A549 (cell line): ENCODE data around the gene XPO6. TPM values are rescaled to one million over a fixed set of nuclear protein-coding genes. Genes with fewer than 3 reads are reported as not detected.
A peak's percentile ranks its signal among the peaks of the same experiment; 100 is the strongest.

Experiments
- ATAC-seq, 2 experiments: fragments of 200-7000 bp in 1 of 2; fragments of >200 bp in 1 of 2; cut with Nextera tagmentation in 1 of 2; cut with Tn5 transposase in 1 of 2; 3 replicates each; pipeline versions ENCODE4 v1.8.0 to v1.9.1; 2018 to 2020; ENCODE audit warnings: mild to moderate bottlenecking in 1 of 2, moderate library complexity in 1 of 2
- CTCF ChIA-PET: fragments of 300-600 bp; sonication (Branson Sonifier 250); formaldehyde crosslinking; extraction: SDS; loops from one replicate; lab custom pipeline; 2021; ENCODE audit warnings: antibody characterized with exemption, inconsistent platforms; lab: Yijun Ruan, JAX
- POLR2A ChIA-PET: fragments of 350-600 bp; formaldehyde crosslinking; extraction: SDS; loops from one replicate; lab custom pipeline; 2021; ENCODE audit warnings: antibody characterized with exemption, inconsistent platforms; lab: Yijun Ruan, JAX
- DNase-seq, 2 experiments: peaks; one replicate each; pipeline versions ENCODE4 v3.0.0 to v3.0.0-alpha.2; 2011 to 2016; ENCODE audit warnings: low read depth in 1 of 2, low spot score in 1 of 2
- FAIRE-seq: peaks from 2 replicates; lab custom pipeline; 2011; peaks lifted over from hg19 to GRCh38; lab: Jason Lieb, UNC
- H3K27ac ChIP-seq, 2 experiments: fragments of >200 bp; sonication (Bioruptor Twin); formaldehyde crosslinking; 3 replicates each; pipeline ENCODE4 v1.5.1; 2016 to 2017
- H3K4me1 ChIP-seq: fragments of >200 bp; sonication (Bioruptor Twin); formaldehyde crosslinking; 3 replicates; pipeline ENCODE4 v1.6.1; 2016
- H3K4me2 ChIP-seq: fragments of >200 bp; sonication (Bioruptor Twin); formaldehyde crosslinking; 3 replicates; pipeline ENCODE4 v1.6.1; 2016
- H3K4me3 ChIP-seq: fragments of >200 bp; sonication (Bioruptor Twin); formaldehyde crosslinking; 3 replicates; pipeline ENCODE4 v1.5.1; 2016
- H3K9me3 ChIP-seq: fragments of >200 bp; sonication (Bioruptor Twin); formaldehyde crosslinking; 3 replicates; pipeline ENCODE4 v1.6.1; 2016
- ATOH8 ChIP-seq: fragments of 250-450 bp; sonication (Bioruptor Pico); IDR thresholded peaks from 2 replicates; pipeline ENCODE4 v1.5.0; 2020; ENCODE audit warnings: low read depth, mild to moderate bottlenecking, moderate library complexity
- CBX2 ChIP-seq: fragments of 200-600 bp; sonication (generic); IDR thresholded peaks from 2 replicates; pipeline ENCODE4 v1.6.1; 2016; ENCODE audit warnings: low read depth, mild to moderate bottlenecking, borderline replicate concordance
- CHD2 ChIP-seq: fragments of 150-350 bp; IDR thresholded peaks from 2 replicates; pipeline ENCODE4 v1.6.1; 2014; ENCODE audit warnings: low read length; ENCODE audit not compliant: partially characterized antibody
- EHF ChIP-seq: fragments of 250-450 bp; sonication (Bioruptor Pico); IDR thresholded peaks from 2 replicates; pipeline ENCODE4 v1.5.0; 2020; ENCODE audit warnings: mild to moderate bottlenecking
- EP300 ChIP-seq, 2 experiments: fragments of >200 bp; sonication (Bioruptor Twin); formaldehyde crosslinking; IDR thresholded peaks; 2 replicates in 1 of 2; 3 replicates in 1 of 2; pipeline ENCODE4 v1.6.1; 2016 to 2017
- ESRRA ChIP-seq: fragments of 150-350 bp; IDR thresholded peaks from 2 replicates; pipeline ENCODE4 v1.6.1; 2014; ENCODE audit warnings: mild to moderate bottlenecking, low read length, borderline replicate concordance
- FOXS1 ChIP-seq: fragments of 250-450 bp; sonication (Bioruptor Pico); IDR thresholded peaks from 2 replicates; pipeline ENCODE4 v1.5.0; 2020; ENCODE audit warnings: mild to moderate bottlenecking, moderate library complexity
- GATA3 ChIP-seq: IDR thresholded peaks from 2 replicates; pipeline ENCODE4 v1.6.1; 2012; ENCODE audit warnings: borderline replicate concordance
- HEYL ChIP-seq: fragments of 250-450 bp; sonication (Bioruptor Pico); IDR thresholded peaks from 2 replicates; pipeline ENCODE4 v1.8.0; 2021; ENCODE audit warnings: mild to moderate bottlenecking, moderate library complexity
- HOXA7 ChIP-seq: fragments of 250-450 bp; sonication (Bioruptor Pico); IDR thresholded peaks from 2 replicates; pipeline ENCODE4 v1.5.0; 2020; ENCODE audit warnings: mild to moderate bottlenecking, moderate library complexity
- JUN ChIP-seq, 2 experiments: fragments of >200 bp; sonication (Bioruptor Twin); formaldehyde crosslinking; IDR thresholded peaks; 2 replicates in 1 of 2; 3 replicates in 1 of 2; pipeline ENCODE4 v1.6.1; 2016 to 2017
- JUNB ChIP-seq: fragments of >200 bp; sonication (Bioruptor Twin); formaldehyde crosslinking; IDR thresholded peaks from 2 replicates; pipeline ENCODE4 v1.6.1; 2016
- KDM1A ChIP-seq: fragments of 200-600 bp; sonication (generic); IDR thresholded peaks from 2 replicates; pipeline ENCODE4 v1.6.1; 2016; ENCODE audit warnings: low read depth, mild to moderate bottlenecking
- KDM5A ChIP-seq: fragments of 200-600 bp; sonication (generic); IDR thresholded peaks from 2 replicates; pipeline ENCODE4 v1.6.1; 2016; ENCODE audit warnings: antibody characterized with exemption, mild to moderate bottlenecking
- MAFK ChIP-seq: fragments of 450-650 bp; IDR thresholded peaks from 2 replicates; pipeline ENCODE4 v1.6.1; 2014; ENCODE audit not compliant: partially characterized antibody
- MYC ChIP-seq: IDR thresholded peaks from 2 replicates; pipeline ENCODE4 v1.6.1; 2012; ENCODE audit warnings: mild to moderate bottlenecking, inconsistent platforms, low read length, improper control_type of control experiment, borderline replicate concordance
- PHF8 ChIP-seq: fragments of 200-600 bp; sonication (generic); IDR thresholded peaks from 2 replicates; pipeline ENCODE4 v1.6.1; 2016; ENCODE audit warnings: low read depth, mild to moderate bottlenecking, antibody characterized with exemption, moderate library complexity, borderline replicate concordance
- POLR2A ChIP-seq: IDR thresholded peaks from 2 replicates; pipeline ENCODE4 v1.6.1; 2012; ENCODE audit warnings: mild to moderate bottlenecking, low read length
- POLR2AphosphoS2 ChIP-seq: conservative IDR thresholded peaks from 2 replicates; pipeline ENCODE4 v1.6.1; 2012; ENCODE audit warnings: low read length, improper control_type of control experiment, inconsistent platforms
- RARB ChIP-seq: fragments of 250-450 bp; sonication (Bioruptor Pico); IDR thresholded peaks from 2 replicates; pipeline ENCODE4 v1.8.0; 2021; ENCODE audit warnings: mild to moderate bottlenecking, moderate library complexity
- RCOR1 ChIP-seq: fragments of 150-350 bp; IDR thresholded peaks from 2 replicates; pipeline ENCODE4 v1.6.1; 2014; ENCODE audit warnings: antibody characterized with exemption, low read length, low read depth
- RFX5 ChIP-seq: fragments of 450-650 bp; IDR thresholded peaks from 2 replicates; pipeline ENCODE4 v1.7.1; 2014; ENCODE audit warnings: antibody characterized with exemption, mild to moderate bottlenecking, moderate library complexity
- SMC3 ChIP-seq: fragments of >200 bp; sonication (Bioruptor Twin); formaldehyde crosslinking; IDR thresholded peaks from 3 replicates; pipeline ENCODE4 v1.6.1; 2018; ENCODE audit warnings: inconsistent platforms
- SREBF2 ChIP-seq: fragments of 450-650 bp; IDR thresholded peaks from 2 replicates; pipeline ENCODE4 v1.6.1; 2014; ENCODE audit warnings: mild to moderate bottlenecking, moderate library complexity
- USF2 ChIP-seq: fragments of 450-650 bp; IDR thresholded peaks from 2 replicates; pipeline ENCODE4 v1.6.1; 2014; ENCODE audit warnings: antibody characterized with exemption
- ZC3H11A ChIP-seq: fragments of 450-650 bp; IDR thresholded peaks from 2 replicates; pipeline ENCODE4 v1.6.1; 2014; ENCODE audit warnings: antibody characterized with exemption, mild to moderate bottlenecking
- ZFP36 ChIP-seq: fragments of 450-650 bp; IDR thresholded peaks from 2 replicates; pipeline ENCODE4 v1.6.1; 2014; ENCODE audit warnings: borderline replicate concordance; ENCODE audit not compliant: partially characterized antibody
- WGBS: methylation state at CpG from one replicate; pipeline ENCODE4 v1.1.6; 2017; ENCODE audit errors: missing lambda C conversion rate; 5-methylcytosine and 5-hydroxymethylcytosine counted together
- polyA plus RNA-seq, 4 experiments: library from polyadenylated mRNA; depleted of rRNA in 3 of 4; stranded (reverse); fragments of >200 nt; fragmentation: RNase III in 1 of 4; extraction: RNeasy Plus Mini Kit Qiagen cat#74134 plus additional on column Dnase treatment in 1 of 4; gene quantifications; 2 replicates in 3 of 4; 3 replicates in 1 of 4; pipeline ENCODE4 v1.2.3, GENCODE V29; 2011 to 2017
- TF ChIP-seq, protein P1 (sequence below): fragments of >200 bp; sonication (Bioruptor Twin); formaldehyde crosslinking; IDR thresholded peaks from 3 replicates; pipeline ENCODE4 v1.6.1; 2016
- TF ChIP-seq, protein P2 (sequence below): fragments of 200-600 bp; sonication (generic); IDR thresholded peaks from 2 replicates; pipeline ENCODE4 v1.6.1; 2016; ENCODE audit warnings: antibody characterized with exemption, mild to moderate bottlenecking, moderate library complexity
- TF ChIP-seq, protein P3 (sequence below): IDR thresholded peaks from 2 replicates; pipeline ENCODE4 v1.6.1; 2012; ENCODE audit warnings: low read depth, borderline replicate concordance

The XPO6 gene
- polyA plus RNA-seq, 2 of the 4 experiments (the other 2 are of a cell fraction), result 63.0 to 108 TPM

DNA sequence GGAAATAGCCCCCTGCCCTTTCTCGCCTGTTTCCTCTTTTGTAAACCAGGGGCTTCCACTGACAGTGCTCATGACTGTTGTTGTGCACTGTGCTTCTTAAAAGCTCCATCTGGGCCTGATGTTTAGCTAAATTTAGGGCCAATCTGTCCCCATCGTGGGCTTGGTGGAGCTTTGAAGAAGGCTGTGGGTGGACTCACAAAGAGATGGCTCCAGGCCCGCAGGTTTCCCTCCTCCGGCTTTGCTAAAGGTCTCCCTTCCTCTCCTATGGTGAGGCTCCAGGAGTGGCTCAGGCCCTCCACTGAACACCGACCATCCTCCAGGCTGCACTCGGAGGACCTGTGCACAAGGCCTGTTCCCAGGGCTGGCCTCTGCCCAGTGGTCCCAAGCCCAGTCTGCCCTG, 30.2 kb upstream of the XPO6 start (continued):
- no peak for TF ChIP-seq RARB (CRISPR knock-in tag)

GRCh38 chr16:28237754-28238357, 26.1 kb upstream of the XPO6 start:
- peaks cover 16% of the 10 kb centered on the region for H3K9me3 ChIP-seq
- no peak for ATAC-seq
- no peak for FAIRE-seq
- 67% methylated on average over 3 of the region's 3 CpGs for WGBS
- H3K27ac ChIP-seq, result no peak overlapping the region
- no peaks in the 10 kb centered on the region for H3K4me1 ChIP-seq
- DNase-seq, result peak in 1 of 2 experiments; percentile 45
- H3K4me3 ChIP-seq, result no peak overlapping the region
- ChIA-PET POLR2A (no interaction called here), CTCF (interaction anchor here (1.0 to 1.1 kb wide), 3 partner anchors 18 to 624 kb away, joined by 3 to 5 read pairs (median 4); no protein-coding TSS in a partner anchor)
- TF ChIP-seq MAFK (no peak), SREBF2 (no peak), JUN (IDR thresholded peaks at IDR 0.05) (no peak), FOXS1 (no peak), ESRRA (no peak), CBX2 (no peak), POLR2A (no peak), CHD2 (no peak), MYC (no peak), RARB (CRISPR knock-in tag) (no peak), ZFP36 (no peak), KDM1A (no peak), HOXA7 (CRISPR knock-in tag) (no peak), ZC3H11A (no peak), KDM5A (no peak), RCOR1 (no peak)
- TF ChIP-seq, protein P1, sequence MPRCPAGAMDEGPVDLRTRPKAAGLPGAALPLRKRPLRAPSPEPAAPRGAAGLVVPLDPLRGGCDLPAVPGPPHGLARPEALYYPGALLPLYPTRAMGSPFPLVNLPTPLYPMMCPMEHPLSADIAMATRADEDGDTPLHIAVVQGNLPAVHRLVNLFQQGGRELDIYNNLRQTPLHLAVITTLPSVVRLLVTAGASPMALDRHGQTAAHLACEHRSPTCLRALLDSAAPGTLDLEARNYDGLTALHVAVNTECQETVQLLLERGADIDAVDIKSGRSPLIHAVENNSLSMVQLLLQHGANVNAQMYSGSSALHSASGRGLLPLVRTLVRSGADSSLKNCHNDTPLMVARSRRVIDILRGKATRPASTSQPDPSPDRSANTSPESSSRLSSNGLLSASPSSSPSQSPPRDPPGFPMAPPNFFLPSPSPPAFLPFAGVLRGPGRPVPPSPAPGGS, result no peak
- H3K4me2 ChIP-seq, result no peak overlapping the region

- H3K27ac ChIP-seq, result no peak overlapping the region
- DNase-seq, result no peak
- ChIA-PET POLR2A (interaction anchor here (0.7 kb wide), 1 partner anchor 17 kb away, joined by 3 read pairs; no protein-coding TSS in a partner anchor), CTCF (interaction anchor here (1.1 to 2.6 kb wide), 2 partner anchors 17 to 46 kb away, joined by 5 to 9 read pairs; no protein-coding TSS in a partner anchor)
- WGBS, result 46% methylated on average over 2 of the region's 2 CpGs
- no peaks in the 10 kb centered on the region for H3K4me1 ChIP-seq
- no peak overlapping the region for H3K4me3 ChIP-seq
- no peak for ATAC-seq
- peaks cover 3% of the 10 kb centered on the region for H3K9me3 ChIP-seq
- H3K4me2 ChIP-seq, result no peak overlapping the region
- no peak for FAIRE-seq
- TF ChIP-seq GATA3, result no peak
- TF ChIP-seq PHF8, result no peak
- TF ChIP-seq ATOH8 (CRISPR knock-in tag), result no peak
- no peak for TF ChIP-seq POLR2AphosphoS2
- no peak for TF ChIP-seq HEYL (CRISPR knock-in tag)
- TF ChIP-seq EHF (CRISPR knock-in tag), result no peak
- TF ChIP-seq CHD2, result no peak
- TF ChIP-seq RFX5, result no peak
- no peak for TF ChIP-seq EP300 (IDR thresholded peaks at IDR 0.05)
- TF ChIP-seq SMC3, result no peak
- no peak for TF ChIP-seq USF2
- no peak for TF ChIP-seq JUNB
- TF ChIP-seq, protein P2, sequence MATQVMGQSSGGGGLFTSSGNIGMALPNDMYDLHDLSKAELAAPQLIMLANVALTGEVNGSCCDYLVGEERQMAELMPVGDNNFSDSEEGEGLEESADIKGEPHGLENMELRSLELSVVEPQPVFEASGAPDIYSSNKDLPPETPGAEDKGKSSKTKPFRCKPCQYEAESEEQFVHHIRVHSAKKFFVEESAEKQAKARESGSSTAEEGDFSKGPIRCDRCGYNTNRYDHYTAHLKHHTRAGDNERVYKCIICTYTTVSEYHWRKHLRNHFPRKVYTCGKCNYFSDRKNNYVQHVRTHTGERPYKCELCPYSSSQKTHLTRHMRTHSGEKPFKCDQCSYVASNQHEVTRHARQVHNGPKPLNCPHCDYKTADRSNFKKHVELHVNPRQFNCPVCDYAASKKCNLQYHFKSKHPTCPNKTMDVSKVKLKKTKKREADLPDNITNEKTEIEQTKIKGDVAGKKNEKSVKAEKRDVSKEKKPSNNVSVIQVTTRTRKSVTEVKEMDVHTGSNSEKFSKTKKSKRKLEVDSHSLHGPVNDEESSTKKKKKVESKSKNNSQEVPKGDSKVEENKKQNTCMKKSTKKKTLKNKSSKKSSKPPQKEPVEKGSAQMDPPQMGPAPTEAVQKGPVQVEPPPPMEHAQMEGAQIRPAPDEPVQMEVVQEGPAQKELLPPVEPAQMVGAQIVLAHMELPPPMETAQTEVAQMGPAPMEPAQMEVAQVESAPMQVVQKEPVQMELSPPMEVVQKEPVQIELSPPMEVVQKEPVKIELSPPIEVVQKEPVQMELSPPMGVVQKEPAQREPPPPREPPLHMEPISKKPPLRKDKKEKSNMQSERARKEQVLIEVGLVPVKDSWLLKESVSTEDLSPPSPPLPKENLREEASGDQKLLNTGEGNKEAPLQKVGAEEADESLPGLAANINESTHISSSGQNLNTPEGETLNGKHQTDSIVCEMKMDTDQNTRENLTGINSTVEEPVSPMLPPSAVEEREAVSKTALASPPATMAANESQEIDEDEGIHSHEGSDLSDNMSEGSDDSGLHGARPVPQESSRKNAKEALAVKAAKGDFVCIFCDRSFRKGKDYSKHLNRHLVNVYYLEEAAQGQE, result no peak
- TF ChIP-seq JUN (IDR thresholded peaks at IDR 0.05), result no peak
- TF ChIP-seq SREBF2, result no peak
- TF ChIP-seq, protein P3, sequence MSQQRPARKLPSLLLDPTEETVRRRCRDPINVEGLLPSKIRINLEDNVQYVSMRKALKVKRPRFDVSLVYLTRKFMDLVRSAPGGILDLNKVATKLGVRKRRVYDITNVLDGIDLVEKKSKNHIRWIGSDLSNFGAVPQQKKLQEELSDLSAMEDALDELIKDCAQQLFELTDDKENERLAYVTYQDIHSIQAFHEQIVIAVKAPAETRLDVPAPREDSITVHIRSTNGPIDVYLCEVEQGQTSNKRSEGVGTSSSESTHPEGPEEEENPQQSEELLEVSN, result no peak
- TF ChIP-seq KDM5A, result no peak
These were observed 20.0 kb upstream of the XPO6 start for GRCh38 chr16:28231763-28232162.
